Measurements from ENCODE around the gene SLC24A3.

Gene SLC24A3

DNA sequence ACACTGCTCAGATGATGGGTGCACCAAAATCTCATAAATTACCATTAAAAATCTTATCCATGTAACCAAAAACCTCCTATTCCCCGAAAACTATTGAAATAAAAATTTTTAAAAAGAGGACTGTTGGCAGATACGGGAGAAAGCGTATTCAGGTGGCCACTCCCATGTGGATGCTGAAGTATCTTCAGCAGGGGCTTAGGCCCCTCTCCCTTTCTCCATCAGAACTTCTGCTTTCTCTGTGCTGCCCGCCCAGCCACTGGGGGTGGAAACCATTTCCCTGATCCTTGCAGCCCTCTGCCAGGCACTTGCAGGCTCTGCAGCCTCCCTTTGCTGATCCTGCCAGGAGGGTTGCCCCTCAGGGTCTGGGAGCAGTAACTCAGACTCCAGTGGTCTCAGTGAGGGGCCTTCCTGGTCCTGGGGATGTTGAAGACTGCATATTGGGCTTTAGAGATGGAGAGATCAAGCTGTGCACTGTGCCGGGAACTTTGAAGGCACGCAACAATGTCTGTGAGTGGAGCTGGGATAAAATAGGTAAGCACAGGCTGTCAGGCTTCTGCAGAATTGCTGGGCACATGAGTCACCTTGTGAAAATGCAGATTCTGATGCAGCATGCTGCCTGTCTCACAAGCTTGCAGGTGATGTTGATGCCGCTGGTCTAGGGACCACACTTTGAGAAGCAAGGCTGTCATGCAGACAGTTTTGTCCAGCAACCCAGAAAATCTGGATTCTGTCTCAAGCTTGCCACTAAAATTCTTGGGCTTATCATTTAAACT lies 59.6 kb downstream of the SLC24A3 start:
- no peaks in the 10 kb centered on the region for H3K36me3 Mint-ChIP-seq
- peaks cover 6% of the 10 kb centered on the region for H3K27me3 Mint-ChIP-seq
- no peaks in the 10 kb centered on the region for H3K4me1 Mint-ChIP-seq
- H3K4me3 Mint-ChIP-seq, result no peak overlapping the region
- DNase-seq (ENCODE audit: low spot score in 2 of 2) (no peak), ATAC-seq (ENCODE audit: low read depth) (no peak)
- H3K27ac Mint-ChIP-seq, result no peak overlapping the region
- peaks cover 2% of the 10 kb centered on the region for H3K9me3 Mint-ChIP-seq

DNA sequence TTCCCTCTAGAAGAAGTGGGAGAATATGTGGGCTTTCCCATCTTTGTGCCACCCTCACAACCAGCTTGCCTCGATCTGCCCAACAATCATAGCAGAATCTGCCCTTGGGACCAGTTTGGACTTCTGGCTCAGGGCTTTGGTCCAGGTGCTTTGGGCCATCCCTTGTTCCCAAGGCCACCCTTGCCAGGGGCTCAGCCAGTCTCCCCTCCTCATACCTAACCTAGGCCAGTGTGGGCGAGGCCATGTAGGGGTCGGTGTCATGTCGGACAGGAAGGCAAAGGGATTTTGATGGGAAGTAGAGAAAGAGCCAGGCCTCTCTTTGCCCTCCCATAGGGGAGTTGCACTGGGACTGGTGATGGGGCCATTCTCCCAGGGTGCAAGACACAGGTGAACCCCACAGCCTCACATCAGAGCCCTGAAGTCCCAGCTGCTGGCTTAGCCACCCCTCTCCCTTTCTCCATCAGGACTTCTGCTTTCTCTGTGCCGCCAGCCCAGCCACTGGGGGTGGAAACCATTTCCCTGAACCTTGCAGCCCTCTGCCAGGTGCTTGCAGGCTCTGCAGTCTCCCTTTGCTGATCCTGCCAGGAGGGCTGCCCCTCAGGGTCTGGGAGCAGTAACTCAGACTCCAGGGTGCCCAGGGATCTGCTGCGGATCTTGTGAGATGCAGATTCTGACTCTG lies 60.7 kb downstream of the SLC24A3 start:
- H3K9me3 Mint-ChIP-seq, result peaks cover 2% of the 10 kb centered on the region
- peaks cover 6% of the 10 kb centered on the region for H3K27me3 Mint-ChIP-seq
- no peak overlapping the region for H3K4me3 Mint-ChIP-seq
- H3K27ac Mint-ChIP-seq, result no peak overlapping the region
- ATAC-seq (ENCODE audit: low read depth), result no peak
- no peaks in the 10 kb centered on the region for H3K4me1 Mint-ChIP-seq
- no peaks in the 10 kb centered on the region for H3K36me3 Mint-ChIP-seq
- no peak for DNase-seq (ENCODE audit: low spot score in 2 of 2)

- Mint-ChIP-seq H3K4me1 (no peaks in the 10 kb centered on the region), H3K27ac (no peak overlapping the region), H3K4me3 (no peak overlapping the region), H3K36me3 (no peaks in the 10 kb centered on the region), H3K27me3 (peaks cover 6% of the 10 kb centered on the region), H3K9me3 (peaks cover 2% of the 10 kb centered on the region)
- ATAC-seq (ENCODE audit: low read depth) (no peak), DNase-seq (ENCODE audit: low spot score in 2 of 2) (no peak)
These were observed 61.6 kb downstream of the SLC24A3 start for GRCh38 chr20:19274001-19274400.

DNA sequence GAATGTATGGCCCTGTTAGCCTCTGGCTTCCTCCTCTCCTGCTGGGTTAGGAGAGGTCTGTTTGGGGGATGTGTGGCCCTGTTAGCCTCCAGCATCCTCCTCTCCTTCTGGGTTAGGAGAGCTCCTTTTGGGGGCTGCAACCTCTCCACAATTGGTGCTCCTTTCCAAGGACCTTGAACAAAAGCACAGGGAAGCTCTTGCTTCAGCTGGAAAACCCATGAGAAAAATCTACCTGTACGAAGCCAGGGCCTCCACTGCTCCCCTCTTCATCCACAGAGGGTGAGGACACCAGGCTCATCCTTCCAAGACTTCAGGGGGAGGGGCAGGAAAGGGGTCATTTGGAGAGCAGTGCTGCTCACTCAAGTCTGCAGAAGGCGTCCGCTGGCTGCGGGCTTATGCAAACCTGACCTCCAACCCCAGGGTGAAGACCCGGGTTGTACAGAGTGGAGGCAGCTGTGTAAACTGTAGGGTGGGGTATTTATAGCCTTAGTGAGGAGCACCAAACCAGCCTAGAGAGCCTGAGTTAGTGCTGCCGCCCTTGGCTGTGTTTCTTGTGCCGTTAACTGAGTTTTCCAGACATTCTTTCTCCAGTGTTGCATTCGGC lies 62.1 kb downstream of the SLC24A3 start:
- H3K4me1 Mint-ChIP-seq, result no peaks in the 10 kb centered on the region
- H3K9me3 Mint-ChIP-seq, result peaks cover 2% of the 10 kb centered on the region
- peaks cover 8% of the 10 kb centered on the region for H3K27me3 Mint-ChIP-seq
- DNase-seq (ENCODE audit: low spot score in 2 of 2) (no peak), ATAC-seq (ENCODE audit: low read depth) (no peak)
- no peak overlapping the region for H3K27ac Mint-ChIP-seq
- no peak overlapping the region for H3K4me3 Mint-ChIP-seq
- H3K36me3 Mint-ChIP-seq, result no peaks in the 10 kb centered on the region

DNA sequence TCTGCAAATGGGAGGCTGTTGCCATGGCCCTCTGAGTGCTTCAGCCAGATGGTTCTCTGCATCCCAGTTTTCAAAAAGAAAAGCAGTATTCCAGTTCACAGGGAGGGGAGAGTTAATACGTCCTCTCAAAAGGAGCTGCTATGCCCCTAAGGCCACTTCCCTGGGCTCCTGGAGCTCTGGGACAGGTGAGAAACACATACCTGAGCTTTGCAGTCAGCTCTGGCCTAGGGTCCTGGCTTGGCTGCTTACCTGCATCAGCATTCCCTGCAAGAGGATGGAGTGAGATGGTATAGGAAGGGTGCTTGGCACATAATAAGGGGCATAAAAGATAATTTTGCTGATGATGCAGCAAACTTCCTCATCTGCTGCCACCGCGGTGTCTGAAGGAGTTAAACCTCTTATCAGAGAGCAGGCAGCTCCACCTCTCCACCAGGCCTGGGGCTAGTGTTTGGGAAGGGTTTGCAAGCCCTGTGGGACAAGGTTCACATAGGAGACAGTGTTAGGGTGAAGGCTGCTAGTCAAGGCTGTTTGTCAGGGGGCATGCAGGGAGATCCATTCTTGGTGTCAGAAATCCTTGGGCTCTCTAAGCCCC lies 62.7 kb downstream of the SLC24A3 start:
- no peaks in the 10 kb centered on the region for H3K36me3 Mint-ChIP-seq

DNA sequence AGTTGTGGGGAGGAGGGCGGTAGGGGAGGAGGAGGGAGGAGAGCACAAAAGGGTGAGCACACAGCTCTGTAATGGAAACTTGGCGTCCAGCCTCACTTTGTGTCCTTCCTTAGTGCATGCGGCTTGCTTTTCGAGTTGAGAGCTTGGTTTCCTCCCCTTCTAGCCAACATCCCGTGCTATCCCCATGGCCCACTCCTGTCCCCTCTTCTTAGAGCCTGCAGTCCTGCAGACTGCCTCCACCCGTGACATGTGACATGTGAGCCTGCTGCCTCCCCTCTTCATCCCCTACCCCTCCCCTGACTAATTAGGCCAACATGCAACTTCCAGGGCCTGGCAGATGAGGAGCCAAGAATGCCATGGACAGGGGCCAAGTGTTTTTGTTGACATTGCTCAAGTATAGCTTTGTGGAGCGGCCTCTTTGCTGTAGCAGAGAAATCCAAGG lies 63.2 kb downstream of the SLC24A3 start:
- DNase-seq (ENCODE audit: low spot score in 2 of 2), result no peak
- Mint-ChIP-seq H3K9me3 (no peaks in the 10 kb centered on the region), H3K36me3 (no peaks in the 10 kb centered on the region), H3K27ac (no peak overlapping the region), H3K27me3 (peaks cover 7% of the 10 kb centered on the region), H3K4me1 (no peaks in the 10 kb centered on the region), H3K4me3 (no peak overlapping the region)
- ATAC-seq (ENCODE audit: low read depth), result no peak

More for the DNA sequence above, 62.7 kb downstream of the SLC24A3 start:
- Mint-ChIP-seq H3K9me3 (peaks cover 2% of the 10 kb centered on the region), H3K4me3 (no peak overlapping the region), H3K27me3 (peaks cover 9% of the 10 kb centered on the region), H3K27ac (no peak overlapping the region), H3K4me1 (no peaks in the 10 kb centered on the region)
- ATAC-seq (ENCODE audit: low read depth) (no peak), DNase-seq (ENCODE audit: low spot score in 2 of 2) (no peak)

DNA sequence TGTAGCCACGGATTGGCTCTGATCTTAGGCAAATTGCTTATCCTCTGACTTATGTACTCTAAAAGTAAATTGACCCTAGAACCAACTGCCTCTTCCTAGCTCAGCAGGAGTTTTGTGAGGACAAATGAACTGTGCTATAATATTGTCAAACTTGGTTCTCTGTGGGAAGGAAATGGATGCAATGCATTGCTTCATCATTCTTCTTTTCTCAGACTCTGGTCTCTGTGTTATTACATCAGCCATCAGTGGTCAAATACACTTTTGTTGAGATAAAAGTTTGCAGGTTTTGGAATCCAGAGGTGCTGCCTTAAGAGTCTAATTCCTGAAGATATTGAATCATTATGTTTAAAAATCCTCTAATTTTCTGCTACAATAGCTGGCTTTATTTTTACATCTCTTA lies 64.9 kb downstream of the SLC24A3 start:
- no peak overlapping the region for H3K4me3 Mint-ChIP-seq
- ATAC-seq (ENCODE audit: low read depth) (no peak), DNase-seq (ENCODE audit: low spot score in 2 of 2) (no peak)
- H3K27me3 Mint-ChIP-seq, result peaks cover 5% of the 10 kb centered on the region
- no peak overlapping the region for H3K27ac Mint-ChIP-seq
- H3K36me3 Mint-ChIP-seq, result no peaks in the 10 kb centered on the region
- H3K4me1 Mint-ChIP-seq, result no peaks in the 10 kb centered on the region
- no peaks in the 10 kb centered on the region for H3K9me3 Mint-ChIP-seq

DNA sequence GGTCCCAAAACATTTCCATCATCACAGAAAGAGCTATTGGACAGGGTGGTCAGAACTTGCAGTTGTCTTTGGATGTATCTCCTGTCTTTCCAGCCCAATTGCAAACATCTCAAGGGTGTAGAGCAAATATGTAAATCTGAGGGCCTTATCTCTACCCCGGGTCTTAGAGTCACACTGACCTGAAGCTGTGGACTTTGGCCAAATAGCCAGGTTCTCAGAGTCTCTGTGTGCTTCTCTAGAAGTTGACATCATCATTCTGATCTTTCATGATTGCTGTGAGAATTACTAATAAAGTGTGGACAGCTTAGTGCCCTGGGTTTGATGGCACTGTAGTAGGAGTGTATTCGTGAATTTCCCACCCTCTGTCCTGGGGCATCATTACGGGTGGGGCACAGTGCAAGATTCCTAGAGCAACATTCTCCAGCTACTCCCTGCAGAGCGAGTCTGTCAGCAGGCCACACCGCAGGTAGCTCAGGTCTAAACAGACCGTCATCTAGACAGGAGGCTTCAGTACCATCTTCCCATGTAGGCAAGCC lies 71.1 kb downstream of the SLC24A3 start:
- Mint-ChIP-seq H3K36me3 (no peaks in the 10 kb centered on the region), H3K4me1 (no peaks in the 10 kb centered on the region), H3K27ac (no peak overlapping the region), H3K9me3 (no peaks in the 10 kb centered on the region), H3K27me3 (peaks cover 3% of the 10 kb centered on the region), H3K4me3 (no peak overlapping the region)
- ATAC-seq (ENCODE audit: low read depth), result no peak
- DNase-seq (ENCODE audit: low spot score in 2 of 2), result no peak

GRCh38 chr20:19284400-19285178 lies 72.1 kb downstream of the SLC24A3 start:
- DNase-seq (ENCODE audit: low spot score in 2 of 2), result no peak
- no peak for ATAC-seq (ENCODE audit: low read depth)
- Mint-ChIP-seq H3K36me3 (no peaks in the 10 kb centered on the region), H3K27me3 (peaks cover under 1% of the 10 kb centered on the region), H3K4me1 (no peaks in the 10 kb centered on the region), H3K9me3 (no peaks in the 10 kb centered on the region), H3K4me3 (no peak overlapping the region), H3K27ac (no peak overlapping the region)

DNA sequence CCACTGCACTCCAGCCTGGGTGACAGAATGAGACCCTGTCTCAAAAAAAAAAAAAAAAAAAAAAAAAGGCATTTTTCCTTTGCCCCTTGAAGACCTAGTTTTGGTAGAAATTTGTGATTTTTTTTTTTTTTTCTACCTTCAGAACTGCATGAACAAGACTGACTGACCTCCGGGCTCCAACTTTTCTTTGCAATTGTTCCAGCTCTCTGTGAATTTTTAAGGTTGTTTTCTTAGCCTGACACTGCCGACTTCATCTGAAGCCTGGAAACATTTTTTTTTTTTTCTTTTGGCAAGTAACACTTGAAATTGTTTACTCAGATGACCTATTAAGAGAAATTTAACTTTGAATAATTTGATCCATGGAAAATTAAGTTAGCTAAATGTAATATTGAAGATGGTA lies 73.0 kb downstream of the SLC24A3 start:
- Mint-ChIP-seq H3K36me3 (no peaks in the 10 kb centered on the region), H3K9me3 (no peaks in the 10 kb centered on the region), H3K4me3 (no peak overlapping the region), H3K27me3 (no peaks in the 10 kb centered on the region), H3K4me1 (no peaks in the 10 kb centered on the region), H3K27ac (no peak overlapping the region)
- no peak for DNase-seq (ENCODE audit: low spot score in 2 of 2)
- no peak for ATAC-seq (ENCODE audit: low read depth)

GRCh38 chr20:19288061-19288460 lies 75.6 kb downstream of the SLC24A3 start:
- Mint-ChIP-seq H3K36me3 (no peaks in the 10 kb centered on the region), H3K9me3 (no peaks in the 10 kb centered on the region), H3K4me1 (no peaks in the 10 kb centered on the region), H3K27ac (no peak overlapping the region), H3K27me3 (no peaks in the 10 kb centered on the region), H3K4me3 (no peak overlapping the region)
- no peak for ATAC-seq (ENCODE audit: low read depth)
- DNase-seq (ENCODE audit: low spot score in 2 of 2), result no peak

GRCh38 chr20:19288636-19289035 lies 76.2 kb downstream of the SLC24A3 start:
- no peaks in the 10 kb centered on the region for H3K27me3 Mint-ChIP-seq
- DNase-seq (ENCODE audit: low spot score in 2 of 2) (no peak), ATAC-seq (ENCODE audit: low read depth) (no peak)
- H3K4me3 Mint-ChIP-seq, result no peak overlapping the region
- H3K9me3 Mint-ChIP-seq, result no peaks in the 10 kb centered on the region
- no peaks in the 10 kb centered on the region for H3K36me3 Mint-ChIP-seq
- no peak overlapping the region for H3K27ac Mint-ChIP-seq
- H3K4me1 Mint-ChIP-seq, result no peaks in the 10 kb centered on the region

DNA sequence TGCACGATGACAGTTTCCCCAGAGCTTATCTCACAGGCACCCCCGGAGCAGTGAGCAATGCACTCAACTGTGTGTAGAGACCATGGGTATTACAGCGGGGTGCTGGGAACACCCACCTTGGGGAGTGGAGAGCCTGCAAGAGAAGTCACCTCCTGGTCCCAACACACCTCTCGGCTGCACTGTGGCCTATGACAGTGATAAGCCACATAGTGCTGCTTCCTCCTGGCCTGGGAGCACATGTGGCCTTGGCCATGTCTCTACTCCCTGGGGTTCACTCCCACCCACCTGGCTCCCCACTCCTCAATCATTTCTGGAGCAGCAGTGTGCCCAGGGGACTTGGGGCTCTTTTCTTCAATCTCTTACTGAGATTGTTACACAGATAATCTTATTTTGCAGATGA lies 77.0 kb downstream of the SLC24A3 start:
- DNase-seq (ENCODE audit: low spot score in 2 of 2) (no peak), ATAC-seq (ENCODE audit: low read depth) (no peak)
- H3K36me3 Mint-ChIP-seq, result no peaks in the 10 kb centered on the region
- peaks cover 2% of the 10 kb centered on the region for H3K27me3 Mint-ChIP-seq
- no peaks in the 10 kb centered on the region for H3K4me1 Mint-ChIP-seq
- H3K9me3 Mint-ChIP-seq, result peaks cover 2% of the 10 kb centered on the region
- H3K27ac Mint-ChIP-seq, result no peak overlapping the region
- H3K4me3 Mint-ChIP-seq, result no peak overlapping the region
